OCI-LY7 (cell line): ENCODE measurements around the gene COL5A1. TPM values are rescaled to one million over a fixed set of nuclear protein-coding genes. Genes with fewer than 3 reads are reported as not detected.

Experiments used
- BruUV-seq: library from RNA; stranded (reverse); fragments of 400-500 nt; replicated peaks from 2 replicates; lab custom pipeline; 2021; lab: Mats Ljungman, UMichigan
- CTCF ChIA-PET: fragments of 300-600 bp; sonication (Branson Sonifier 250); formaldehyde crosslinking; loops from one replicate; lab custom pipeline; 2022; ENCODE audit warnings: antibody characterized with exemption; ENCODE audit not compliant: unreplicated experiment; lab: Charles Lee
- POLR2A ChIA-PET: fragments of 300-600 bp; sonication (Branson Sonifier 250); formaldehyde crosslinking; loops from one replicate; lab custom pipeline; 2022; ENCODE audit warnings: antibody characterized with exemption; lab: Charles Lee
- DNase-seq: peaks from one replicate; pipeline ENCODE4 v3.0.0-alpha.2; 2015; ENCODE audit warnings: low spot score
- H2AFZ ChIP-seq: fragments of 200-600 bp; sonication (generic), shearing (Covaris generic); 2 replicates; pipeline ENCODE4 v1.6.1; 2014; ENCODE audit warnings: mild to moderate bottlenecking, antibody characterized with exemption, low read length, moderate library complexity
- H3K27ac ChIP-seq: fragments of 200-600 bp; sonication (generic); 2 replicates; pipeline ENCODE4 v1.5.1; 2014; ENCODE audit warnings: mixed run types, low read depth, mild to moderate bottlenecking, moderate library complexity, low read length, inconsistent platforms; ENCODE audit not compliant: poor library complexity, severe bottlenecking
- H3K36me3 ChIP-seq: fragments of 200-600 bp; sonication (generic); 2 replicates; pipeline ENCODE4 v1.6.1; 2014; ENCODE audit warnings: mild to moderate bottlenecking, antibody characterized with exemption, low read length, moderate library complexity, mixed read lengths; ENCODE audit not compliant: insufficient read depth
- H3K4me1 ChIP-seq: fragments of 200-600 bp; sonication (generic); 2 replicates; pipeline ENCODE4 v1.5.1; 2014; ENCODE audit warnings: mild to moderate bottlenecking, low read length; ENCODE audit not compliant: insufficient read depth, poor library complexity, severe bottlenecking
- H3K4me2 ChIP-seq: fragments of 200-600 bp; sonication (generic); 2 replicates; pipeline ENCODE4 v1.6.1; 2014; ENCODE audit warnings: mild to moderate bottlenecking, low read length
- H3K4me3 ChIP-seq: fragments of 200-600 bp; sonication (generic); 2 replicates; pipeline ENCODE4 v1.5.1; 2014; ENCODE audit warnings: mild to moderate bottlenecking, low read depth, low read length; ENCODE audit not compliant: poor library complexity, severe bottlenecking
- H3K79me2 ChIP-seq: fragments of 200-600 bp; sonication (generic); 2 replicates; pipeline ENCODE4 v1.6.1; 2016; ENCODE audit warnings: low read depth, mild to moderate bottlenecking, low read length, moderate library complexity, mixed read lengths; ENCODE audit not compliant: insufficient read depth
- H3K9me2 ChIP-seq: fragments of 200-600 bp; sonication (generic); 2 replicates; pipeline ENCODE4 v1.6.1; 2016; ENCODE audit warnings: mild to moderate bottlenecking, low read length, mixed read lengths; ENCODE audit not compliant: insufficient read depth
- H3K9me3 ChIP-seq: fragments of 200-600 bp; sonication (generic); 2 replicates; pipeline ENCODE4 v1.6.1; 2014; ENCODE audit warnings: mild to moderate bottlenecking, mixed run types, low read length, mixed read lengths
- H4K20me1 ChIP-seq: fragments of 200-600 bp; sonication (generic); 2 replicates; pipeline ENCODE4 v1.6.1; 2014; ENCODE audit warnings: mild to moderate bottlenecking, antibody characterized with exemption, low read length, moderate library complexity, mixed read lengths; ENCODE audit not compliant: insufficient read depth
- CTCF ChIP-seq: fragments of 200-600 bp; sonication (generic); conservative IDR thresholded peaks from 2 replicates; pipeline ENCODE4 v1.5.1; 2014; ENCODE audit warnings: mild to moderate bottlenecking, antibody characterized with exemption, low read length, moderate library complexity, mixed read lengths
- EZH2phosphoT487 ChIP-seq: fragments of 200-600 bp; sonication (generic); IDR thresholded peaks from 2 replicates; pipeline ENCODE4 v1.6.1; 2018; ENCODE audit warnings: low read depth, borderline replicate concordance, mild to moderate bottlenecking, mixed run types, antibody characterized with exemption, low read length, moderate library complexity, mixed read lengths
- intact Hi-C: fragments of 100-400 bp; cut with micrococcal nuclease; formaldehyde crosslinking; loops from one replicate; pipeline ENCODE4 v1.10.0; 2022; ENCODE audit not compliant: unreplicated experiment
- total RNA-seq, 2 experiments: library from RNA; depleted of rRNA in 1 of 2; stranded (reverse); fragments of >200 nt in 1 of 2; shearing (Covaris generic) in 1 of 2; gene quantifications; 2 replicates each; pipeline ENCODE4 v1.2.3, GENCODE V29; 2014 to 2022

COL5A1 gene
- total RNA-seq, 2 experiments from 2014 or later = 12.2 to 28.6 TPM

GRCh38 chr9:134823623-134824022, 182.0 kb downstream of the COL5A1 start:
- no peaks in the 10 kb centered on the region for H3K9me3 ChIP-seq
- ChIA-PET CTCF (no interaction called here), POLR2A (no interaction called here)
- H4K20me1 ChIP-seq = no peaks in the 10 kb centered on the region
- H3K27ac ChIP-seq = no peak overlapping the region
- BruUV-seq = no TSS peak
- DNase-seq = no peak
- TF ChIP-seq CTCF (no peak), EZH2phosphoT487 (no peak)
- no peaks in the 10 kb centered on the region for H3K9me2 ChIP-seq
- no peak overlapping the region for H3K4me3 ChIP-seq
- H3K4me1 ChIP-seq = no peaks in the 10 kb centered on the region
- no peaks in the 10 kb centered on the region for H3K79me2 ChIP-seq
- intact Hi-C loops = no loop called here
- H3K4me2 ChIP-seq = no peak overlapping the region
- no peaks in the 10 kb centered on the region; the same call in 1 of the 2 replicates for H3K36me3 ChIP-seq
- H2AFZ ChIP-seq = no peak overlapping the region

- no peaks in the 10 kb centered on the region for H3K9me2 ChIP-seq
- no peak overlapping the region for H2AFZ ChIP-seq
- H4K20me1 ChIP-seq = no peaks in the 10 kb centered on the region
- no peak overlapping the region for H3K27ac ChIP-seq
- CTCF ChIA-PET = no interaction called here
- intact Hi-C loops = no loop called here
- H3K4me3 ChIP-seq = no peak overlapping the region
- H3K9me3 ChIP-seq = no peaks in the 10 kb centered on the region
- POLR2A ChIA-PET = interaction anchor here (0.8 kb wide), 1 partner anchor 59 kb away, joined by 3 read pairs; no protein-coding TSS in a partner anchor
- no TSS peak for BruUV-seq
- no peak overlapping the region for H3K4me2 ChIP-seq
- no peaks in the 10 kb centered on the region; the same call in 1 of the 2 replicates for H3K36me3 ChIP-seq
- no peaks in the 10 kb centered on the region for H3K79me2 ChIP-seq
- no peaks in the 10 kb centered on the region for H3K4me1 ChIP-seq
- TF ChIP-seq EZH2phosphoT487 (no peak), CTCF (no peak)
- no peak for DNase-seq
Measured at GRCh38 chr9:134824583-134824982, 183.0 kb downstream of the COL5A1 start.

- Histone ChIP-seq H4K20me1 (no peaks in the 10 kb centered on the region), H3K9me2 (no peaks in the 10 kb centered on the region), H3K27ac (no peak overlapping the region), H2AFZ (no peak overlapping the region), H3K4me2 (no peak overlapping the region), H3K36me3 (no peaks in the 10 kb centered on the region; the same call in 1 of the 2 replicates), H3K4me3 (no peak overlapping the region), H3K79me2 (no peaks in the 10 kb centered on the region), H3K9me3 (no peaks in the 10 kb centered on the region), H3K4me1 (no peaks in the 10 kb centered on the region)
- DNase-seq = no peak
- no TSS peak for BruUV-seq
- TF ChIP-seq EZH2phosphoT487 (no peak), CTCF (no peak)
- CTCF ChIA-PET = no interaction called here
- POLR2A ChIA-PET = no interaction called here
- intact Hi-C loops = no loop called here
Measured at GRCh38 chr9:134825025-134825424, 183.4 kb downstream of the COL5A1 start.
